ENCODE measurements around the gene ESYT3.
"Not testable (repeated sequence)": the region's sequence is repeated elsewhere in the genome, so short reads cannot be mapped to it uniquely, and the experiment has no call there.

The ESYT3 gene

GRCh38 chr3:138484672-138485071, 50.3 kb downstream of the ESYT3 start:
- not testable (repeated sequence) for DNase-seq (ENCODE audit: low read depth in 4 of 4, low spot score in 1 of 4)

- not testable (repeated sequence) for DNase-seq (ENCODE audit: low read depth in 4 of 4, low spot score in 1 of 4)
These were observed 52.2 kb downstream of the ESYT3 start for GRCh38 chr3:138486580-138486979.

DNA sequence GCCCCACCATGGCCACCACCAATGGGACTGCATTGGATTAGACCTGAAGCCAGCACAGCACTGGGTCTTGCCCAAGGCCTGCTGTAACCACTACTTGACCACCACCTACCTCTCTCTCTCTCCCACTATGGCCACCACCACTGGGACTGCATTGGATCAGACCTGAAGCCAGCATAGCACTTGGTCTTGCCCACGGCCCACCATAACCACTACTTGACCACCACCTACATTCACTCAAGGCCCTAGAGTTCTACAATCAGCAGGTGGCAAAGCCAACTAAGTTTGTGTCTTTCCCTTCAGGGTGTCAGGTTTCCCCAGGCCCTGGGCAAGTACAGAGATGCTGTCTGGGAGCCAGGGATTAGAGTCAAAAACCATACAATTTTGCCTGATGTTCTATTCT, 57.6 kb downstream of the ESYT3 start:
- no peak for DNase-seq (ENCODE audit: low read depth in 4 of 4, low spot score in 1 of 4)

GRCh38 chr3:138492980-138493675, 58.7 kb downstream of the ESYT3 start:
- no peak for DNase-seq (ENCODE audit: low read depth in 4 of 4, low spot score in 1 of 4)

GRCh38 chr3:138493804-138494606, 59.6 kb downstream of the ESYT3 start:
- no peak for DNase-seq (ENCODE audit: low read depth in 4 of 4, low spot score in 1 of 4)

DNA sequence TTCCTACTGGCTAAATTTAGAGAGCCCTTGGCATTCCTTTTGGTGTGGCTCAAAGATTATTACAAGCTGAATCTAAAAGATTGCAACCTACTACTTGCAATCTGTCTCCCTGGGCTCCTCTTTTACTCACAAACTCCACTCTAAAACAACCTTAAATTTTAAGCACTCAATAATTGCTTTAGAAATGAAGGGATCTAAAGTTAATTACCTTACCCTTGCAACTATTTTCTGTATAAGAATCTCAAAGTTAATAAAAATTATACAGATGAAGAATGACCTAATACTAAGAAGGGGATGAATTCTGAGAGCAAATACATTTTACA, 60.2 kb downstream of the ESYT3 start:
- no peak for DNase-seq (ENCODE audit: low read depth in 4 of 4, low spot score in 1 of 4)

- DNase-seq (ENCODE audit: low read depth in 4 of 4, low spot score in 1 of 4), result not testable (repeated sequence)
These were observed 61.2 kb downstream of the ESYT3 start for GRCh38 chr3:138495638-138496037.

DNA sequence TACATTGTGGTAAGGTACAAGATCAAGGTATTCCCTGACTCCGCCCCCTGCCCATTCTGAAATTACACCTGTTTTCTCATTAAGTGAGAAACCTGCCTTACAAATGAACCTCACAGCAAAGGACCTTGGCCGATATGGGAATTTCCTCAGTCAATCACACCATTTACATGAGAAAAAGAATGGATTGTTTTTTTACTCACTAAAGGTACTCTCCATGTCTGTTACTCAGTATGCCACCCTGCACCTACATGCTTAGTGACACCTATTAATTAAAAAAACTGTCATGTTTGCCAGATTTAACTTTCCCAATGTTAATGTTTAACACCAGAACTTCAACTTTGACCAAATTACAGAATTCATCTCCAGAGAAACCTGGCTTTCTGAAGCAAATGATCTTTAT, 62.0 kb downstream of the ESYT3 start:
- DNase-seq (ENCODE audit: low read depth in 4 of 4, low spot score in 1 of 4), result no peak

GRCh38 chr3:138497021-138497420, 62.6 kb downstream of the ESYT3 start:
- no peak for DNase-seq (ENCODE audit: low read depth in 4 of 4, low spot score in 1 of 4)

DNA sequence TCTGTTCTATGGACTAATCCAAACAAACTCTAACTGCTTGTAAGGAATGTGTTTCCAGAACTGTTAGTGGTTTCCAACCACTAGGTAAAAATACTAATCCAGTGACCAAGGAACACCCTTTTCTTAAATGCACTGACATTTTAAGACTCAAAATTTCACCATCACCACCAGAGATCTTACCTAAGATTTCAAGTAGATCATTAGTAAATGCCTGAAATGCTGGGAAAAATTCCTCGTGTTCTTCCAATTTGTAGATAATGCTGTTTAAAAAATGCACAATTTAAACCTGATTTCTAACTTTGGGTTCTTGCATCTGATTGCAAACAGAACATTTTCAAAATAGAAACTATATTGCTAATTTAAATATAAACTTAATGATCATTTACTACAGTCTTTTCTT, 63.4 kb downstream of the ESYT3 start:
- no peak for DNase-seq (ENCODE audit: low read depth in 4 of 4, low spot score in 1 of 4)

GRCh38 chr3:138498991-138499390, 64.6 kb downstream of the ESYT3 start:
- DNase-seq (ENCODE audit: low read depth in 4 of 4, low spot score in 1 of 4), result no peak

- DNase-seq (ENCODE audit: low read depth in 4 of 4, low spot score in 1 of 4), result no peak
These were observed 73.1 kb downstream of the ESYT3 start for GRCh38 chr3:138507524-138507923.

DNA sequence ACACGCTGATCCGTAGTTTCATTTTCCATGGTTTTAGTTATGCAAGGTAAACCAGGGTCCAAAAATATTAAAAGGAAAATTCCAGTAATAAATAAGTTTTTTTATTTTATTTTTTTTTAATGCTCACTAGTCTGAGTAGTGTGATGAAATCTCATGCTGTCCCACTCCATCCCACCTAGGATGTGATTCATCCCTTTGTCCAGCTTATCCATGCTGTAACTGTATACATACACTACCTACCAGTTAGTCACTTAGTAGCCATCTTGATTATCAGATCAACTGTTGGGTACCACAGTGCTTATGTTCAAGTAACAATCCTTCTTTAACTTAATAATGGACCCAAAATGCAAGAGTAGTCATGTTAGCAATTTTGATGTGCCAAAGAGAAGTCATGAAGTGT, 75.2 kb downstream of the ESYT3 start:
- no peak for DNase-seq (ENCODE audit: low read depth in 4 of 4, low spot score in 1 of 4)

DNA sequence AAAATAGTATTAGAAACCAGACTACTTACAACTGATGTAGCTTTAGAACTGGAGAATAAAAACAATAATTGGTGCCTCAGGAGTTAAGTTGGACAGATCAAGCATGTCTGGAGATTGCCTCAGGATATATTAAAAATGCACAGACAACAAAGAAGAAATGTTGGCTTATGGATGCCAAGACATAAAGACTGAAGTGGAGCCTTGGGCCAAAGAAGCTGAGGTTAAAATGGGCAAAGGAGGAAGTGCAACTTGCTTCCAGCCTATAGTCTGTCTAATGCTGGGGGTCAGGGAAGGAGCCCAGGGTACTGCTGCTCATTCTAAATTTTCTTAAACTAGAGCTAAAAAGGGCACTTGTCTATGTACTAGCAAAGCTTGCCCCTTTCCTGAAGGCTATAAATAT, 77.5 kb downstream of the ESYT3 start:
- no peak for DNase-seq (ENCODE audit: low read depth in 4 of 4, low spot score in 1 of 4)

- DNase-seq (ENCODE audit: low read depth in 4 of 4, low spot score in 1 of 4), result no peak
These were observed 78.9 kb downstream of the ESYT3 start for GRCh38 chr3:138513090-138513843.

DNA sequence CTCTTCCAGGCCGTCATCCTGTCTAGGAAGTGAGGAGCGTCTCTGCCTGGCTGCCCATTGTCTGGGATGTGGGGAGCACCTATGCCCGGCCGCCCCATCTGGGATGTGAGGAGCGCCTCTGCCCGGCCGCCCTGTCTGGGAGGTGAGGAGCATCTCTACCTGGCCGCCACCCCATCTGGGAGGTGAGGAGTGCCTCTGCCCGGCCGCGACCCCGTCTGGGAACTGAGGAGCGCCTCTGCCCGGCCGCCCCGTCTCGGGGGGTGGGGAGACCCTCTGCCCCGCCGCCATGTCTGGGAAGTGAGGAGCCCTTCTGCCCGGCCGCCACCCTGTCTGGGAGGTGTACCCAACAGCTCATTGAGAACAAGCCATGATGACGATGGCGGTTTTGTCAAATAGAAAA, 87.0 kb downstream of the ESYT3 start:
- not testable (repeated sequence) for DNase-seq (ENCODE audit: low read depth in 4 of 4, low spot score in 1 of 4)
